ENCODE measurements around the gene NAALADL1.
"Not testable (repeated sequence)": the region's sequence is repeated elsewhere in the genome, so short reads cannot be mapped to it uniquely, and the experiment has no call there.

Gene NAALADL1

GRCh38 chr11:65036931-65037330 is 21.4 kb downstream of the NAALADL1 start:
- DNase-seq (ENCODE audit: low spot score): no peak
- TF ChIP-seq, protein P1, sequence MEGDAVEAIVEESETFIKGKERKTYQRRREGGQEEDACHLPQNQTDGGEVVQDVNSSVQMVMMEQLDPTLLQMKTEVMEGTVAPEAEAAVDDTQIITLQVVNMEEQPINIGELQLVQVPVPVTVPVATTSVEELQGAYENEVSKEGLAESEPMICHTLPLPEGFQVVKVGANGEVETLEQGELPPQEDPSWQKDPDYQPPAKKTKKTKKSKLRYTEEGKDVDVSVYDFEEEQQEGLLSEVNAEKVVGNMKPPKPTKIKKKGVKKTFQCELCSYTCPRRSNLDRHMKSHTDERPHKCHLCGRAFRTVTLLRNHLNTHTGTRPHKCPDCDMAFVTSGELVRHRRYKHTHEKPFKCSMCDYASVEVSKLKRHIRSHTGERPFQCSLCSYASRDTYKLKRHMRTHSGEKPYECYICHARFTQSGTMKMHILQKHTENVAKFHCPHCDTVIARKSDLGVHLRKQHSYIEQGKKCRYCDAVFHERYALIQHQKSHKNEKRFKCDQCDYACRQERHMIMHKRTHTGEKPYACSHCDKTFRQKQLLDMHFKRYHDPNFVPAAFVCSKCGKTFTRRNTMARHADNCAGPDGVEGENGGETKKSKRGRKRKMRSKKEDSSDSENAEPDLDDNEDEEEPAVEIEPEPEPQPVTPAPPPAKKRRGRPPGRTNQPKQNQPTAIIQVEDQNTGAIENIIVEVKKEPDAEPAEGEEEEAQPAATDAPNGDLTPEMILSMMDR (IDR thresholded peaks at IDR 0.05; ENCODE audit: extremely low read depth, missing control alignments): no peak

GRCh38 chr11:65035579-65035978 is 22.8 kb downstream of the NAALADL1 start:
- DNase-seq (ENCODE audit: low spot score): no peak
- TF ChIP-seq, protein P1 (IDR thresholded peaks at IDR 0.05; ENCODE audit: extremely low read depth, missing control alignments): no peak

- DNase-seq (ENCODE audit: low spot score): no peak
Observed at GRCh38 chr11:65034423-65034822, 23.9 kb downstream of the NAALADL1 start.

GRCh38 chr11:65032216-65032615 is 26.1 kb downstream of the NAALADL1 start:
- no peak for DNase-seq (ENCODE audit: low spot score)
- TF ChIP-seq, protein P1 (IDR thresholded peaks at IDR 0.05; ENCODE audit: extremely low read depth, missing control alignments): no peak

More at GRCh38 chr11:65034423-65034822, 23.9 kb downstream of the NAALADL1 start:
- TF ChIP-seq, protein P1 (IDR thresholded peaks at IDR 0.05; ENCODE audit: extremely low read depth, missing control alignments): no peak

DNA sequence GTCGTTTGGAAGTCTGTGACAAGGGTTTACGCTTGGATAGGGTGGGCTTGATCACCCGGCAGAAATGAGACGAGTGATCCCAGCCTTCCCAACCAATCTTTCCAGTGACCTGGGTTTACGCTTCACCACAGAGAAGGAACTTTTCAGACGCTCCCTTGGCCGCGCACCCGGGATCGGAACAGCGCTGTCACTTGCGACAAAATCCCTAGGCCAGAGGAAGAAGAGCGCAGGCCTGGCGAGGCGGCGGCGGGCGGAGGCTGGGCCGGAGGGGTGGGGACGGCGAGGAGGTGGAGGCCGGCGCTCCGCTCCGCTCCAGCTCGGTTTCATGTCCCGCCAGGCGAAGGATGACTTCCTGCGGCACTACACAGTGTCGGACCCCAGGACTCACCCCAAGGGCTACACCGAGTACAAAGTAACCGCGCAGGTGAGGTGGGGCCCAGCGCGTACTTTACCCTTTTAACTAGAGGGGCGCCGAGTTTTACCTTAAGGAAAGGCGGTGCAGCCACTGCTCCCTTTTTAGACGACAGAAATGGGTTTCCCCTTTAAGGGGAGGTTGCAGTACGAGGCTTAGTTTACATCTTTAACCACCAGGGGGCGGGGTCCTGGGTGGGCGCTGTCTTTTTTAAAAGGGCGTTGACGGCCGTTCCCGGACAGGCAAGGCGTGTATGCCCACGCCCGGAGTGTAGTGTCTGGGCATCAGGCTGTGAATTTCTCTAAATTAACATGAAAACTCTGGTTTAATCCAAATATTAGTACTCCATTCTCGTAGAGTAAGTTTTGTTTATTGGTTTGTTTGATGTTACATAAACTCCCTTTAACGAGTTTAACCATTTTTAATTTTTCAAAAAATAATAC is 30.9 kb downstream of the NAALADL1 start, which contains the start of gene SNX15:
SNX15 (plus strand) TSS at position 227 of the 855 bp plus-strand sequence; CDS start at position 326, 99 bp downstream.
- peak; percentile 93 for DNase-seq (ENCODE audit: low spot score)
- TF ChIP-seq, protein P1 (IDR thresholded peaks at IDR 0.05; ENCODE audit: extremely low read depth, missing control alignments): no peak

- TF ChIP-seq, protein P1 (IDR thresholded peaks at IDR 0.05; ENCODE audit: extremely low read depth, missing control alignments): no peak
- no peak for DNase-seq (ENCODE audit: low spot score)
Observed at GRCh38 chr11:65026810-65027209, 31.5 kb downstream of the NAALADL1 start.

- not testable (repeated sequence) for DNase-seq (ENCODE audit: low spot score)
Observed at GRCh38 chr11:65023502-65023901, 34.9 kb downstream of the NAALADL1 start.

Measured in GM20000 (cell line).